ENCODE measurements around the gene FOXA1.

GRCh38 chr14:37620856-37621255, 25.8 kb upstream of the FOXA1 start:
- TF ChIP-seq GATA2 (IDR thresholded peaks at IDR 0.05; ENCODE audit: low read depth, low read length) (no peak), GATA3 (IDR thresholded peaks at IDR 0.05; ENCODE audit: low read depth, low read length) (no peak)
